Measurements from ENCODE around the gene TSEN2.

DNA sequence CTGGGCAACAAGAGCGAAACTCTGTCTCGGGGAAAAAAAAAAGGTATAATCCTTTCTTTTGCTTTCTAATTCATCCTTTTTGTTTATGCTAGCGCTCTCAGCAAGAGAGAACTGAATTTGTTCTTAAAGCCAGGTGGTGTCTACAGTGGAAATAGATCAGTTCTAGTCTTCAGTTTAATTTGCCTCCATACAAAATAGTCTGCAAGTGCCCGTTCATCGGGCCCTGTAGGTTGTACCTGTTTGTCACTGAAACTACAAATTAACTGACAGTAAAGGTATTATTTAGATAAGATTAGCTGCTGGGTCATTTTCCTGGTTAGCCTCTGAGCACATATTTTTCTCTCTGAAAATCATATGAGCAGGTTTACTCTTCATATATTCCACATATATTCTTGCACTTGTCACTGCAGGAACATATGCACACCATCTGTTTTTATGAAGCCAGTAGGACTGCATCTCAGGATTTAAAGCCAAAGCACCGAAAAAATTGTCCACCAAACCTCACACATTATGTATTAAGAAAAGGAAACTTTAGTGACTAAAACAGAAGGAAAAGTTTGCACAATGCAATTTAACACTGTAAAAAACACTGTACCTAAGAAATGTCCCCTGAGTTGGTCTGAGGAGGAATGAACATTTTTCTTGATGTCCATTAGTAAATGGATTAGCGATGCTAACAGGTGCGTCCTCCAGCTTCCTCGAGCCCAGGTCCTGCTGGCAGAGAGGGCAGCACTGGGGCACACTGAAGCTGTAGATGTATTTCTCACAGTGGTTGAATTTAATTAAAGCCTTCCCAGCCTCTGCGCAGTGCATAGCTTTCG, 60.6 kb downstream of the TSEN2 start:
- TF ChIP-seq POLR2A (IDR thresholded peaks at IDR 0.05) (no peak), EP300 (IDR thresholded peaks at IDR 0.05) (no peak)
- TF ChIP-seq, protein P1, sequence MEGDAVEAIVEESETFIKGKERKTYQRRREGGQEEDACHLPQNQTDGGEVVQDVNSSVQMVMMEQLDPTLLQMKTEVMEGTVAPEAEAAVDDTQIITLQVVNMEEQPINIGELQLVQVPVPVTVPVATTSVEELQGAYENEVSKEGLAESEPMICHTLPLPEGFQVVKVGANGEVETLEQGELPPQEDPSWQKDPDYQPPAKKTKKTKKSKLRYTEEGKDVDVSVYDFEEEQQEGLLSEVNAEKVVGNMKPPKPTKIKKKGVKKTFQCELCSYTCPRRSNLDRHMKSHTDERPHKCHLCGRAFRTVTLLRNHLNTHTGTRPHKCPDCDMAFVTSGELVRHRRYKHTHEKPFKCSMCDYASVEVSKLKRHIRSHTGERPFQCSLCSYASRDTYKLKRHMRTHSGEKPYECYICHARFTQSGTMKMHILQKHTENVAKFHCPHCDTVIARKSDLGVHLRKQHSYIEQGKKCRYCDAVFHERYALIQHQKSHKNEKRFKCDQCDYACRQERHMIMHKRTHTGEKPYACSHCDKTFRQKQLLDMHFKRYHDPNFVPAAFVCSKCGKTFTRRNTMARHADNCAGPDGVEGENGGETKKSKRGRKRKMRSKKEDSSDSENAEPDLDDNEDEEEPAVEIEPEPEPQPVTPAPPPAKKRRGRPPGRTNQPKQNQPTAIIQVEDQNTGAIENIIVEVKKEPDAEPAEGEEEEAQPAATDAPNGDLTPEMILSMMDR (IDR thresholded peaks at IDR 0.05) = no peak
